Measurements from ENCODE around the gene CITED1. TPM values are rescaled to one million over a fixed set of nuclear protein-coding genes. Genes with fewer than 3 reads are reported as not detected.

CITED1 gene
- polyA plus RNA-seq, 4 donors = 0.86 to 2.0 (median 1.3) TPM; not detected in 1

GRCh38 chrX:72313707-72314641 lies 8.3 kb upstream of the CITED1 start:
- Histone ChIP-seq H3K27ac (ENCODE audit: low read depth in 1 of 3, low read length in 2 of 3) (no peak overlapping the region), H3K9me3 (ENCODE audit: control insufficient read depth in 2 of 2, insufficient read depth in 1 of 2, low read depth in 1 of 2, low read length in 1 of 2) (no peaks in the 10 kb centered on the region), H3K4me1 (ENCODE audit: control insufficient read depth in 3 of 3, insufficient read depth in 2 of 3, low read depth in 1 of 3, low read length in 2 of 3) (peaks cover 0 to 6% (median 0%) of the 10 kb centered on the region in 3 donors), H3K27me3 (ENCODE audit: control insufficient read depth in 3 of 3, insufficient read depth in 3 of 3, low read length in 3 of 3) (peaks cover 0 to 7% (median 0%) of the 10 kb centered on the region in 3 donors), H3K4me3 (ENCODE audit: low read depth in 1 of 3, low read length in 3 of 3) (no peak overlapping the region), H3K36me3 (ENCODE audit: control insufficient read depth in 3 of 3, insufficient read depth in 2 of 3, low read depth in 1 of 3, low read length in 3 of 3) (no peaks in the 10 kb centered on the region)
- FAIRE-seq (no peak), DNase-seq (peak in 1 of 2 donors; percentile 8)
- WGBS, 3 donors = 73 to 80% (median 78%) methylated on average over 8 of the region's 8 CpGs

GRCh38 chrX:72312311-72312940 lies 6.7 kb upstream of the CITED1 start:
- DNase-seq = no peak
- H3K4me1 ChIP-seq (ENCODE audit: control insufficient read depth in 3 of 3, insufficient read depth in 2 of 3, low read depth in 1 of 3, low read length in 2 of 3) = peaks cover 0 to 11% (median 0%) of the 10 kb centered on the region in 3 donors
- FAIRE-seq = no peak
- H3K9me3 ChIP-seq (ENCODE audit: control insufficient read depth in 2 of 2, insufficient read depth in 1 of 2, low read depth in 1 of 2, low read length in 1 of 2) = no peaks in the 10 kb centered on the region
- no peak overlapping the region for H3K4me3 ChIP-seq (ENCODE audit: low read depth in 1 of 3, low read length in 3 of 3)
- WGBS, 3 donors = 70 to 82% (median 74%) methylated on average over 13 to 14 of the region's 14 CpGs
- H3K36me3 ChIP-seq (ENCODE audit: control insufficient read depth in 3 of 3, insufficient read depth in 2 of 3, low read depth in 1 of 3, low read length in 3 of 3) = no peaks in the 10 kb centered on the region
- peaks cover 0 to 21% (median 2%) of the 10 kb centered on the region in 3 donors for H3K27me3 ChIP-seq (ENCODE audit: control insufficient read depth in 3 of 3, insufficient read depth in 3 of 3, low read length in 3 of 3)
- H3K27ac ChIP-seq (ENCODE audit: low read depth in 1 of 3, low read length in 2 of 3) = no peak overlapping the region

GRCh38 chrX:72309297-72310071 lies 3.8 kb upstream of the CITED1 start:
- FAIRE-seq = no peak

GRCh38 chrX:72308566-72309296 lies 3.0 kb upstream of the CITED1 start:
- H3K9me3 ChIP-seq (ENCODE audit: control insufficient read depth in 2 of 2, insufficient read depth in 1 of 2, low read depth in 1 of 2, low read length in 1 of 2) = no peaks in the 10 kb centered on the region
- peak overlapping the region in 2 of 3 donors; percentile 24 to 35 for H3K4me3 ChIP-seq (ENCODE audit: low read depth in 1 of 3, low read length in 3 of 3)
- FAIRE-seq (no peak), DNase-seq (peak; percentile 58 to 69)
- H3K27ac ChIP-seq (ENCODE audit: low read depth in 1 of 3, low read length in 2 of 3) = no peak overlapping the region
- H3K27me3 ChIP-seq (ENCODE audit: control insufficient read depth in 3 of 3, insufficient read depth in 3 of 3, low read length in 3 of 3) = peaks cover 3 to 47% (median 12%) of the 10 kb centered on the region in 3 donors
- no peaks in the 10 kb centered on the region for H3K36me3 ChIP-seq (ENCODE audit: control insufficient read depth in 3 of 3, insufficient read depth in 2 of 3, low read depth in 1 of 3, low read length in 3 of 3)
- H3K4me1 ChIP-seq (ENCODE audit: control insufficient read depth in 3 of 3, insufficient read depth in 2 of 3, low read depth in 1 of 3, low read length in 2 of 3) = peaks cover 0 to 19% (median 0%) of the 10 kb centered on the region in 3 donors
- WGBS, 3 donors = 2 to 10% (median 3%) methylated on average over 23 to 24 of the region's 24 CpGs

More at GRCh38 chrX:72309297-72310071, 3.8 kb upstream of the CITED1 start:
- H3K9me3 ChIP-seq (ENCODE audit: control insufficient read depth in 2 of 2, insufficient read depth in 1 of 2, low read depth in 1 of 2, low read length in 1 of 2) = no peaks in the 10 kb centered on the region
- no peak overlapping the region for H3K27ac ChIP-seq (ENCODE audit: low read depth in 1 of 3, low read length in 2 of 3)
- whole genome bisulfite sequencing, 3 donors = 24 to 30% (median 27%) methylated on average over 13 to 15 of the region's 15 CpGs
- peak; percentile 19 to 25 for DNase-seq
- H3K4me3 ChIP-seq (ENCODE audit: low read depth in 1 of 3, low read length in 3 of 3) = peak overlapping the region in 2 of 3 donors; percentile 24 to 35
- H3K36me3 ChIP-seq (ENCODE audit: control insufficient read depth in 3 of 3, insufficient read depth in 2 of 3, low read depth in 1 of 3, low read length in 3 of 3) = no peaks in the 10 kb centered on the region
- H3K27me3 ChIP-seq (ENCODE audit: control insufficient read depth in 3 of 3, insufficient read depth in 3 of 3, low read length in 3 of 3) = peaks cover 3 to 40% (median 12%) of the 10 kb centered on the region in 3 donors
- H3K4me1 ChIP-seq (ENCODE audit: control insufficient read depth in 3 of 3, insufficient read depth in 2 of 3, low read depth in 1 of 3, low read length in 2 of 3) = peaks cover 0 to 19% (median 0%) of the 10 kb centered on the region in 3 donors

GRCh38 chrX:72308209-72308565 lies 2.5 kb upstream of the CITED1 start:
- Histone ChIP-seq H3K27me3 (ENCODE audit: control insufficient read depth in 3 of 3, insufficient read depth in 3 of 3, low read length in 3 of 3) (peaks cover 4 to 52% (median 12%) of the 10 kb centered on the region in 3 donors), H3K4me3 (ENCODE audit: low read depth in 1 of 3, low read length in 3 of 3) (no peak overlapping the region), H3K9me3 (ENCODE audit: control insufficient read depth in 2 of 2, insufficient read depth in 1 of 2, low read depth in 1 of 2, low read length in 1 of 2) (no peaks in the 10 kb centered on the region), H3K4me1 (ENCODE audit: control insufficient read depth in 3 of 3, insufficient read depth in 2 of 3, low read depth in 1 of 3, low read length in 2 of 3) (peaks cover 0 to 19% (median 0%) of the 10 kb centered on the region in 3 donors), H3K36me3 (ENCODE audit: control insufficient read depth in 3 of 3, insufficient read depth in 2 of 3, low read depth in 1 of 3, low read length in 3 of 3) (no peaks in the 10 kb centered on the region), H3K27ac (ENCODE audit: low read depth in 1 of 3, low read length in 2 of 3) (no peak overlapping the region)
- FAIRE-seq = no peak
- DNase-seq = no peak
- 2 to 23% (median 5%) methylated on average over 11 of the region's 11 CpGs for WGBS, 3 donors

- FAIRE-seq = no peak
- WGBS, 3 donors = 3 to 27% (median 13%) methylated on average over 15 to 17 of the region's 17 CpGs
- peaks cover 5 to 55% (median 12%) of the 10 kb centered on the region in 3 donors for H3K27me3 ChIP-seq (ENCODE audit: control insufficient read depth in 3 of 3, insufficient read depth in 3 of 3, low read length in 3 of 3)
Measured at GRCh38 chrX:72307646-72308051, 1.9 kb upstream of the CITED1 start.

GRCh38 chrX:72306851-72307645 lies 1.3 kb upstream of the CITED1 start:
- Histone ChIP-seq H3K27me3 (ENCODE audit: control insufficient read depth in 3 of 3, insufficient read depth in 3 of 3, low read length in 3 of 3) (peaks cover 5 to 55% (median 12%) of the 10 kb centered on the region in 3 donors), H3K4me3 (ENCODE audit: low read depth in 1 of 3, low read length in 3 of 3) (peak overlapping the region; percentile 15 to 58 (median 45)), H3K4me1 (ENCODE audit: control insufficient read depth in 3 of 3, insufficient read depth in 2 of 3, low read depth in 1 of 3, low read length in 2 of 3) (peaks cover 0 to 19% (median 0%) of the 10 kb centered on the region in 3 donors), H3K36me3 (ENCODE audit: control insufficient read depth in 3 of 3, insufficient read depth in 2 of 3, low read depth in 1 of 3, low read length in 3 of 3) (no peaks in the 10 kb centered on the region), H3K27ac (ENCODE audit: low read depth in 1 of 3, low read length in 2 of 3) (no peak overlapping the region), H3K9me3 (ENCODE audit: control insufficient read depth in 2 of 2, insufficient read depth in 1 of 2, low read depth in 1 of 2, low read length in 1 of 2) (no peaks in the 10 kb centered on the region)
- WGBS, 3 donors = 1 to 17% (median 2%) methylated on average over 46 to 56 of the region's 56 CpGs
- DNase-seq = peak; percentile 51 to 76
- FAIRE-seq = no peak

More at GRCh38 chrX:72307646-72308051, 1.9 kb upstream of the CITED1 start:
- Histone ChIP-seq H3K4me1 (ENCODE audit: control insufficient read depth in 3 of 3, insufficient read depth in 2 of 3, low read depth in 1 of 3, low read length in 2 of 3) (peaks cover 0 to 19% (median 0%) of the 10 kb centered on the region in 3 donors), H3K4me3 (ENCODE audit: low read depth in 1 of 3, low read length in 3 of 3) (peak overlapping the region in 2 of 3 donors; percentile 45 to 58), H3K36me3 (ENCODE audit: control insufficient read depth in 3 of 3, insufficient read depth in 2 of 3, low read depth in 1 of 3, low read length in 3 of 3) (no peaks in the 10 kb centered on the region), H3K27ac (ENCODE audit: low read depth in 1 of 3, low read length in 2 of 3) (no peak overlapping the region), H3K9me3 (ENCODE audit: control insufficient read depth in 2 of 2, insufficient read depth in 1 of 2, low read depth in 1 of 2, low read length in 1 of 2) (no peaks in the 10 kb centered on the region)
- peak in 1 of 2 donors; percentile 11 for DNase-seq

Data from small intestine (tissue), 7 donors.